GM23248 (cell line): Measurements from ENCODE around the gene PSMF1. TPM values are rescaled to one million over a fixed set of nuclear protein-coding genes. Genes with fewer than 3 reads are reported as not detected.

Experiments used
- DNase-seq: peaks from one replicate; pipeline ENCODE4 v3.0.0-alpha.2; 2015
- H2AFZ ChIP-seq: fragments of 200-600 bp; sonication (generic); 2 replicates; pipeline ENCODE4 v1.6.1; 2016; ENCODE audit warnings: antibody characterized with exemption
- H3F3A ChIP-seq: fragments of 200-600 bp; sonication (generic); 2 replicates; pipeline ENCODE4 v1.6.1; 2016; ENCODE audit warnings: mild to moderate bottlenecking, antibody characterized with exemption, mixed run types; ENCODE audit not compliant: insufficient read depth
- H3K27ac ChIP-seq: fragments of 200-600 bp; sonication (generic); 2 replicates; pipeline ENCODE4 v1.5.1; 2016; ENCODE audit warnings: mild to moderate bottlenecking
- H3K27me3 ChIP-seq: fragments of 200-600 bp; sonication (generic); replicated peaks from 2 replicates; pipeline ENCODE4 v1.6.1; 2016; ENCODE audit warnings: mild to moderate bottlenecking; ENCODE audit not compliant: insufficient read depth
- H3K36me3 ChIP-seq: fragments of 200-600 bp; sonication (generic); 2 replicates; pipeline ENCODE4 v1.6.1; 2016; ENCODE audit warnings: low read depth, mild to moderate bottlenecking
- H3K4me1 ChIP-seq: fragments of 200-600 bp; sonication (generic); 2 replicates; pipeline ENCODE4 v1.6.1; 2016; ENCODE audit warnings: mild to moderate bottlenecking; ENCODE audit not compliant: insufficient read depth
- H3K4me2 ChIP-seq: fragments of 200-600 bp; sonication (generic); one replicate; pipeline ENCODE4 v1.6.1; 2016; ENCODE audit warnings: mild to moderate bottlenecking; ENCODE audit not compliant: unreplicated experiment
- H3K4me3 ChIP-seq: fragments of 200-600 bp; sonication (generic); 2 replicates; pipeline ENCODE4 v1.5.1; 2016; ENCODE audit warnings: mild to moderate bottlenecking
- H3K79me2 ChIP-seq: fragments of 200-600 bp; sonication (generic); 2 replicates; pipeline ENCODE4 v1.6.1; 2016; ENCODE audit warnings: mild to moderate bottlenecking; ENCODE audit not compliant: insufficient read depth
- H3K9ac ChIP-seq: fragments of 200-600 bp; sonication (generic); 2 replicates; pipeline ENCODE4 v1.6.1; 2016; ENCODE audit warnings: mild to moderate bottlenecking
- H3K9me2 ChIP-seq: fragments of 200-600 bp; sonication (generic); 2 replicates; pipeline ENCODE4 v1.6.1; 2016; ENCODE audit warnings: mixed run types, mild to moderate bottlenecking, moderate library complexity; ENCODE audit not compliant: insufficient read depth
- H3K9me3 ChIP-seq: fragments of 200-600 bp; sonication (generic); one replicate; pipeline ENCODE4 v1.6.1; 2017; ENCODE audit warnings: low read depth
- H4K20me1 ChIP-seq: fragments of 200-600 bp; sonication (generic); 2 replicates; pipeline ENCODE4 v1.6.0; 2016; ENCODE audit not compliant: insufficient read depth
- EZH2 ChIP-seq: fragments of 200-600 bp; sonication (generic); IDR thresholded peaks from 2 replicates; pipeline ENCODE4 v1.6.1; 2018; ENCODE audit warnings: antibody characterized with exemption, mild to moderate bottlenecking; ENCODE audit not compliant: insufficient read depth, poor library complexity, severe bottlenecking
- EZH2phosphoT487 ChIP-seq: fragments of 200-600 bp; sonication (generic); IDR thresholded peaks from 2 replicates; pipeline ENCODE4 v1.6.1; 2018; ENCODE audit warnings: antibody characterized with exemption, moderate library complexity, mild to moderate bottlenecking, low read depth; ENCODE audit not compliant: insufficient read depth
- WGBS, 2 experiments: methylation state at CpG; one replicate each; pipeline ENCODE4 v1.1.6; 2015 to 2017; ENCODE audit warnings: low lambda C conversion rate in 2 of 2, low coverage in 1 of 2; ENCODE audit errors: missing lambda C conversion rate in 2 of 2; 5-methylcytosine and 5-hydroxymethylcytosine counted together
- in situ Hi-C: fragments of 300-500 bp; cut with MboI; formaldehyde crosslinking; loops from 2 replicates; pipeline ENCODE4 v1.15.0; 2020
- polyA plus RNA-seq: library from polyadenylated mRNA; unstranded; fragments of >200 nt; fragmentation: Nextera tagmentation; extraction: Ambion mirVana; gene quantifications from 2 replicates; pipeline ENCODE4 v1.2.1, GENCODE V29; 2016
- total RNA-seq: library from RNA; depleted of rRNA; stranded (reverse); fragments of >200 nt; shearing (Covaris generic); gene quantifications from 2 replicates; pipeline ENCODE4 v1.2.3, GENCODE V29; 2014

Gene PSMF1
- total and polyA plus RNA-seq, 2 experiments from 2014 or later, result 150 to 160 TPM

DNA sequence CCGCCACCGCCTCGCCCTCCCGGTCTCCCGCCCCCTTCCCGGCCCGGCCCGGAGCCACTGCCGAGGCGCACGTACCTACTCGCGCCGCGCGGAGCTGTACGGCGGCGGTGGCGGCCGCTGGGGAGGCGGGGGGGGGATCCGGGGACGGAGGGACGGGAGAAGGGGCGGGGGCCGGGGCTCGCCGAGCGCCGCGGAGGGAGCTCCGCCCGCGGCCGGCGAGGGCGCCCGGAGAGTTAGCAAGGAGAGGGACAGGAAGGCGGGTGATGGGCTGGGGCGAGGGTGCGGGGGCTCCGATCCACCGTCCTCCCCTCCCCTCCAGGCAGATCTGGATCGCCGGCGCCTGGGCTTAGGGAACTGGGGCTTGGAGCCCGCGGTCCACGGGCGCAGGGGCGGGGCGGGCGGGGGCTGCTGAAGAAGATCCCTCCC lies 66.9 kb downstream of the PSMF1 start:
- Histone ChIP-seq H4K20me1 (no peaks in the 10 kb centered on the region), H3K9me3 (no peaks in the 10 kb centered on the region), H3K4me1 (no peaks in the 10 kb centered on the region), H3K4me3 (peak overlapping the region; percentile 55), H3K79me2 (no peaks in the 10 kb centered on the region), H2AFZ (0 out of 2 replicates have a peak overlapping the region, but pooled peaks have one; percentile 41), H3K4me2 (no peak overlapping the region), H3K9ac (peak overlapping the region; percentile 5), H3K36me3 (no peaks in the 10 kb centered on the region), H3K9me2 (no peaks in the 10 kb centered on the region), H3K27me3 (peaks cover 45% of the 10 kb centered on the region), H3F3A (no peaks in the 10 kb centered on the region), H3K27ac (no peak overlapping the region)
- in situ Hi-C loops, result no loop called here
- no peak for TF ChIP-seq EZH2
- TF ChIP-seq EZH2phosphoT487, result no peak
- DNase-seq, result peak; percentile 21
- WGBS, 2 experiments, result 1 to 2% methylated on average over 13 to 37 of the region's 54 CpGs

- WGBS, 2 experiments, result 7 to 13% methylated on average over 11 to 20 of the region's 20 CpGs
- Histone ChIP-seq H4K20me1 (no peaks in the 10 kb centered on the region), H2AFZ (no peak overlapping the region), H3K9me2 (no peaks in the 10 kb centered on the region), H3K79me2 (no peaks in the 10 kb centered on the region), H3K4me1 (no peaks in the 10 kb centered on the region), H3K9me3 (no peaks in the 10 kb centered on the region), H3K4me2 (no peak overlapping the region), H3K4me3 (no peak overlapping the region; the same call in 1 of the 2 replicates), H3K27ac (no peak overlapping the region), H3F3A (no peaks in the 10 kb centered on the region), H3K27me3 (peaks cover 50% of the 10 kb centered on the region), H3K9ac (no peak overlapping the region), H3K36me3 (no peaks in the 10 kb centered on the region)
- in situ Hi-C loops, result no loop called here
- DNase-seq, result peak; percentile 69
- TF ChIP-seq EZH2 (no peak), EZH2phosphoT487 (no peak)
Observed at GRCh38 chr20:1185790-1186334, 67.5 kb downstream of the PSMF1 start.

GRCh38 chr20:1186367-1186991 lies 68.1 kb downstream of the PSMF1 start:
- Histone ChIP-seq H3K9me3 (no peaks in the 10 kb centered on the region), H3K36me3 (no peaks in the 10 kb centered on the region), H4K20me1 (no peaks in the 10 kb centered on the region), H2AFZ (no peak overlapping the region), H3K27ac (no peak overlapping the region), H3F3A (no peaks in the 10 kb centered on the region), H3K9ac (no peak overlapping the region), H3K27me3 (peaks cover 56% of the 10 kb centered on the region), H3K4me3 (no peak overlapping the region), H3K9me2 (no peaks in the 10 kb centered on the region), H3K4me1 (no peaks in the 10 kb centered on the region), H3K4me2 (no peak overlapping the region), H3K79me2 (no peaks in the 10 kb centered on the region)
- no peak for TF ChIP-seq EZH2phosphoT487
- TF ChIP-seq EZH2, result no peak
- in situ Hi-C loops, result no loop called here
- WGBS, 2 experiments, result 68 to 69% methylated on average over 13 of the region's 13 CpGs
- DNase-seq, result no peak

DNA sequence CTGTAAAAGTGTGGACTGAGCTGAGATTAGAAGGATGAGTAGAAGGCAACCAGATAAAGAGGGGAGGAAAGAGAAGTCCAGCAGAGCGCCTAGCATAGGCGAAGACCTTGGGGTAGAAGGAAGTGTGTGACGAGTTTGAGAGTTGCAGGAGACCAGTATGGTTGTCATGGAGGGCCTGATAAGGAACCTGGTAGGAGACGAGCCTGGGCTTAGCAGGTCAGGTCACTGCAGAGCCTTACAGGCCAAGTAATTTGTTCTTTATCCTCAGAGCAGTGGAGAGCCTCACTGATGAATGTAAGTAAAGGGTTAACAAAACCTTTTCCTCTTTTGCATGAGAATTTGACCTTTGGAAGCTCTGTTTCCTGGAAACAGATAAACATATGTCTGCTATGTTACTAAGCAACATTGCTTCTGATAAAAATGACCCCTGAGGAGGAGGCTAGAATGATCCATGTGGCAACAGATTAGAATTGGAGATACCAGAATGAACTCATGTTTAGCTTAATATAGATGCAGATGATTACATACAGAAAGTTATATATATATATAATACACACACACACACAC lies 69.3 kb downstream of the PSMF1 start:
- H2AFZ ChIP-seq, result no peak overlapping the region
- H3K27me3 ChIP-seq, result peaks cover 63% of the 10 kb centered on the region
- in situ Hi-C loops, result no loop called here
- no peaks in the 10 kb centered on the region for H3K36me3 ChIP-seq
- H3K4me1 ChIP-seq, result no peaks in the 10 kb centered on the region
- no peaks in the 10 kb centered on the region for H4K20me1 ChIP-seq
- H3K4me3 ChIP-seq, result no peak overlapping the region
- no peak overlapping the region for H3K9ac ChIP-seq
- H3K9me2 ChIP-seq, result no peaks in the 10 kb centered on the region
- WGBS, 2 experiments, result 58 to 65% methylated on average over 4 of the region's 4 CpGs
- DNase-seq, result no peak
- H3K4me2 ChIP-seq, result no peak overlapping the region
- TF ChIP-seq EZH2phosphoT487, result no peak
- no peak for TF ChIP-seq EZH2
- no peaks in the 10 kb centered on the region for H3K79me2 ChIP-seq
- no peaks in the 10 kb centered on the region for H3K9me3 ChIP-seq
- no peaks in the 10 kb centered on the region for H3F3A ChIP-seq
- H3K27ac ChIP-seq, result no peak overlapping the region
